ENCODE measurements around the gene XRCC5. TPM values are rescaled to one million over a fixed set of nuclear protein-coding genes. Genes with fewer than 3 reads are reported as not detected.

The XRCC5 gene
- total and polyA plus RNA-seq, 7 experiments from 2014 or later = 168 to 347 (median 231) TPM

DNA sequence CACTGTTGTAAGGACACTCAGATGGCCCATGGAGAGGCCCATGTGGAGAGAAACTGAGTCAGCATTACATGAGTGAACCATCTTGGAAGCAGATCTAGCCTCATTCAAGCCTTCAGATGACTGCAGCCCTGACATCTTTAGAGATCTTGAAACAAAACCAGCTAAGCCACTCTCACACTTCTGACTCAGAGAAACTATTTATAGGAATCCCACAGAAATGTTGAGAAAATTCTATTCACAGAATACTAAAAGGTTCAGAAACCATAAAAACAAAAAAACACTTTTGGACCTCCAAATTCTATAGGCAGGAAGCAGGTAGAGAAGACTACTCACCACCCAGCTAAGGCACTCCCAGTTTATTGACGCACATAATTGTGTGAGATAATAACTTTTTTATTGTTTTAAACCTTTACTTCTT is 18.8 kb upstream of the XRCC5 start:
- ChIA-PET POLR2A (interaction anchor here (2.6 kb wide), 1 partner anchor 19 kb away, joined by 16 read pairs; the partner anchor contains the start of gene XRCC5), CTCF (no interaction called here)
- Histone ChIP-seq H3K36me3 (ENCODE audit: control insufficient read depth in 2 of 3, insufficient read depth in 3 of 3, low read length in 3 of 3) (no peaks in the 10 kb centered on the region), H3K4me3 (ENCODE audit: low read length) (no peak overlapping the region), H3K4me1 (ENCODE audit: control insufficient read depth in 2 of 2, insufficient read depth in 2 of 2, low read length in 2 of 2) (peaks cover 3 to 15% of the 10 kb centered on the region in 2 donors), H3K27ac (ENCODE audit: low read depth, low read length) (no peak overlapping the region), H3K9me3 (ENCODE audit: control insufficient read depth in 2 of 3, low read length in 3 of 3) (no peaks in the 10 kb centered on the region), H3K27me3 (ENCODE audit: control insufficient read depth in 2 of 2, insufficient read depth in 2 of 2, low read length in 2 of 2) (no peaks in the 10 kb centered on the region)
- H3K27me3 Mint-ChIP-seq = no peaks in the 10 kb centered on the region
- ATAC-seq = no peak
- H3K36me3 Mint-ChIP-seq = peaks cover 5 to 18% (median 13%) of the 10 kb centered on the region in 5 donors
- peaks cover 18 to 45% (median 38%) of the 10 kb centered on the region in 7 donors for H3K4me1 Mint-ChIP-seq
- H3K9me3 Mint-ChIP-seq = no peaks in the 10 kb centered on the region
- intact Hi-C loops (cut with micrococcal nuclease) = no loop called here
- peak overlapping the region in 3 of 9 donors; percentile 4 to 69 (median 6) for H3K27ac Mint-ChIP-seq
- no peak for DNase-seq
- H3K4me3 Mint-ChIP-seq = no peak overlapping the region

DNA sequence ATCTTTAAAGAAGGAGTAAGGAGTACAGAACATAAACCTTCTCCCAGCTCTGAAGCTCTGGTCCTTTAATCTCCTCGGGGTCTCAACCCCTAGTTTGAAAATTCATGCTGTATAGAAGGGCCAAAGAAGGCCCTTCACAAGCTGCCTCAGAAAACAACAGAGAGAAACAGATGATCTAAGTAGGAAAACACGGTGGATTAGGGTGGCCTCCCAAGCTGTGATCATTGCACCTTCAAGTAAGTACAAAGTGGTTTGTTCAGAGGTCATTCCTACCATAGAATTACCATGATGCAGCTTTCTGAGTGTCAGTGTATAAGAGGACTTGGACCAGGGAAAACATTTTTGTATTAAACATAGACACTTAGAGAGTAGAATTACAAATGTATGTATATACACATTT is 16.5 kb upstream of the XRCC5 start:
- DNase-seq (no peak), ATAC-seq (no peak)
- no peaks in the 10 kb centered on the region for H3K4me1 ChIP-seq (ENCODE audit: control insufficient read depth in 2 of 2, insufficient read depth in 2 of 2, low read length in 2 of 2)
- Mint-ChIP-seq H3K36me3 (peaks cover 10 to 26% (median 13%) of the 10 kb centered on the region in 5 donors), H3K9me3 (no peaks in the 10 kb centered on the region), H3K4me1 (peaks cover 12 to 31% (median 23%) of the 10 kb centered on the region in 7 donors), H3K27me3 (no peaks in the 10 kb centered on the region), H3K27ac (peak overlapping the region in 1 of 9 donors; percentile 10), H3K4me3 (peak overlapping the region in 1 of 10 donors; percentile 12)
- no peak overlapping the region for H3K4me3 ChIP-seq (ENCODE audit: low read length)
- no peaks in the 10 kb centered on the region for H3K9me3 ChIP-seq (ENCODE audit: control insufficient read depth in 2 of 3, low read length in 3 of 3)
- no peaks in the 10 kb centered on the region for H3K27me3 ChIP-seq (ENCODE audit: control insufficient read depth in 2 of 2, insufficient read depth in 2 of 2, low read length in 2 of 2)
- CTCF ChIA-PET = interaction anchor here (0.6 to 1.3 kb wide), 4 partner anchors 18 to 76 kb away, joined by 3 to 4 read pairs (median 4); no protein-coding TSS in a partner anchor
- POLR2A ChIA-PET = interaction anchor here (0.9 to 1.4 kb wide), 2 partner anchors 9 to 16 kb away, joined by 3 to 4 read pairs; no protein-coding TSS in a partner anchor
- intact Hi-C loops (cut with micrococcal nuclease) = no loop called here
- H3K36me3 ChIP-seq (ENCODE audit: control insufficient read depth in 2 of 3, insufficient read depth in 3 of 3, low read length in 3 of 3) = no peaks in the 10 kb centered on the region
- no peak overlapping the region for H3K27ac ChIP-seq (ENCODE audit: low read depth, low read length)

DNA sequence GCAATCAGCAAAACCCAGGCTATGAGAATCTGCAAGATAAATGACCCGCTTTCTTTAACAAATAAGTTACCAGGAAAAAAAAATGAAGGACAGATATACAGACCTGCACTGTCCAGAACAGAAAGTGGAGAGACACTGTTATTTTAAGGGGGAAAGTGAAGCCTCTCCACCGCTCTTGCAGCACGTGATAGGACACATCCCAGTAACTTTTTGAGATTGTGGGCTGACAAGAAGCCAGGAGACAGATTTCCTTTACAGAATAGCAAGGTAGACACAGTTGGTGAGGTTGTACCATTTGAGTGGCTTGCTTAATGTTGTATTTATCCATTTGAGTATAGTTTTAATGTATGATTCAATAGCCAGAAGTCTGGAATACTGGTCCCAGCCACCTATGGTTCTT is 14.4 kb upstream of the XRCC5 start:
- Mint-ChIP-seq H3K4me3 (no peak overlapping the region), H3K9me3 (no peaks in the 10 kb centered on the region), H3K27ac (no peak overlapping the region), H3K27me3 (no peaks in the 10 kb centered on the region), H3K4me1 (peaks cover 7 to 25% (median 16%) of the 10 kb centered on the region in 7 donors), H3K36me3 (peaks cover 5 to 21% (median 9%) of the 10 kb centered on the region in 5 donors)
- Histone ChIP-seq H3K36me3 (ENCODE audit: control insufficient read depth in 2 of 3, insufficient read depth in 3 of 3, low read length in 3 of 3) (peaks cover 0 to 3% (median 0%) of the 10 kb centered on the region in 3 experiments), H3K27me3 (ENCODE audit: control insufficient read depth in 2 of 2, insufficient read depth in 2 of 2, low read length in 2 of 2) (no peaks in the 10 kb centered on the region), H3K9me3 (ENCODE audit: control insufficient read depth in 2 of 3, low read length in 3 of 3) (no peaks in the 10 kb centered on the region), H3K4me1 (ENCODE audit: control insufficient read depth in 2 of 2, insufficient read depth in 2 of 2, low read length in 2 of 2) (no peaks in the 10 kb centered on the region), H3K4me3 (ENCODE audit: low read length) (no peak overlapping the region), H3K27ac (ENCODE audit: low read depth, low read length) (no peak overlapping the region)
- ChIA-PET CTCF (no interaction called here), POLR2A (interaction anchor here (1.0 to 1.6 kb wide), 2 partner anchors 10 to 14 kb away, joined by 3 to 4 read pairs; partner anchors contain the start of gene XRCC5)
- DNase-seq (no peak), ATAC-seq (no peak)
- intact Hi-C loops (cut with micrococcal nuclease) = no loop called here

DNA sequence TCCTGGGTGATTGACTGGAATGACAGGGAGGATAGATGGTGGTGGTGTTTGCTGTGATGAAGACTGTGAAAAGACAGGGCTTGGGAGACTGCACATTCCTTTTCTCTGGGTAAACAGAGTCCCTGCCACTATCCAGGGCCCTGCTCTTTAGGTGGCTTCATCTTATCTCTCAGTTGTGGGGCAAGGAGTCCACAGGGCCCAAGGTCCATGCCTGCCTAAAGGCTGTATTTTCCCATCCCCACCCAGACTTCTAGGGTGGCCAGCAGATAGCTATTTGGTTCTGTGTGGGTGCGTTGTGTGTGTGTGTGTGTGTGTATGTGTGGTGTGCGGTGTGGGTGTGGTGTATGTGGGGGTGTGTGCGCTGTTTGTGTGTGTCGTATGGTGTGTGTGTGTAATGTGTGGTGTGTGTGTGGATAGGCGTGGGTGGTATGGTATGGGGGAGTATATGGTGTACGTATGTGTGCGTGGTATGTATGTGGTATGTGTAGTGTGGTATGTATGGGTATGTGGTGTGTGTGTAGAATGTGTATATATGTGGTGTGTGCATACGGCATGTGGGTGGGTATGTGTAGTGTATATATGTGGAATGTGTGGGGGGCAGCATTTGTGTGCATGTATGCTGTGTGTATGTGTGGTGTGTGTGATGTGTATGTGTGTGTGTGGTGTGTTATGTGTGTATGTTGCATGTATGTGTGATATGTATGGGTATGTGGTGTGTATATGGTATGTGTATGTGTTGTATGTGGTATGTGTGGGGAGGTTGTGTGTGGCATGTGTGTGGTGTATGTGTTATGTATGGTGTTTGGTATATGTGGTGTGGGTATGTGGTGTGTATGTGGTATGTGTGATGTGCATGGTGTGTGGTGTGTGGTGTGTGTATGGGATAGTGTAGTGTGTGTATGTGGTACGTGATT is 10.5 kb upstream of the XRCC5 start:
- Histone ChIP-seq H3K4me1 (ENCODE audit: control insufficient read depth in 2 of 2, insufficient read depth in 2 of 2, low read length in 2 of 2) (no peaks in the 10 kb centered on the region), H3K27me3 (ENCODE audit: control insufficient read depth in 2 of 2, insufficient read depth in 2 of 2, low read length in 2 of 2) (no peaks in the 10 kb centered on the region), H3K9me3 (ENCODE audit: control insufficient read depth in 2 of 3, low read length in 3 of 3) (no peaks in the 10 kb centered on the region), H3K4me3 (ENCODE audit: low read length) (no peak overlapping the region), H3K36me3 (ENCODE audit: control insufficient read depth in 2 of 3, insufficient read depth in 3 of 3, low read length in 3 of 3) (peaks cover 0 to 18% (median 4%) of the 10 kb centered on the region in 3 experiments), H3K27ac (ENCODE audit: low read depth, low read length) (no peak overlapping the region)
- Mint-ChIP-seq H3K27ac (no peak overlapping the region), H3K27me3 (no peaks in the 10 kb centered on the region), H3K36me3 (peaks cover 13 to 29% (median 20%) of the 10 kb centered on the region in 5 donors), H3K4me3 (no peak overlapping the region), H3K4me1 (peaks cover 0 to 5% (median 3%) of the 10 kb centered on the region in 7 donors), H3K9me3 (no peaks in the 10 kb centered on the region)
- ChIA-PET CTCF (no interaction called here), POLR2A (no interaction called here)
- intact Hi-C loops (cut with micrococcal nuclease) = no loop called here
- DNase-seq (no peak), ATAC-seq (peak; percentile 18)

DNA sequence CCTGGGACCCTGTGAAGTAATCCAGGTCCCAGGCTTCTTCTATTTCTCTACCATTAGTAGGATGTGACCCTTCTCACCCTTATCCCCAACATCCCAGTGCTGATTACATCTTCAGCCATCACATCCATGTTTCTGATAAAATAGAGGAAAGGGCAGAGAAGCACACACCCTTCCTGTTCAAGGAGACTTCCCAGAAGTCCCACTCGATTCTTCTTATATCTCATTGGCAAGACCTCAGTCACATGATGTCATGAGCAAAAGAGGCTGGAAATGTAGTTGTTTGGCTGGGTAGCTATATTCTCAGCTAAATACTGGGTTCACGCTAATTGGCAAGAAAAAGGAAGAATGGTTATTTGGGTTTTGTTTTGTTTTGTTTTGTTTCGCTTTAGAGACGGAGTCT is 8.0 kb upstream of the XRCC5 start:
- H3K4me1 ChIP-seq (ENCODE audit: control insufficient read depth in 2 of 2, insufficient read depth in 2 of 2, low read length in 2 of 2) = no peaks in the 10 kb centered on the region
- H3K27ac Mint-ChIP-seq = no peak overlapping the region
- H3K4me3 ChIP-seq (ENCODE audit: low read length) = no peak overlapping the region
- peaks cover 8 to 23% (median 15%) of the 10 kb centered on the region in 5 donors for H3K36me3 Mint-ChIP-seq
- peaks cover 0 to 11% (median 0%) of the 10 kb centered on the region in 7 donors for H3K4me1 Mint-ChIP-seq
- no peaks in the 10 kb centered on the region for H3K27me3 Mint-ChIP-seq
- intact Hi-C loops (cut with micrococcal nuclease) = no loop called here
- CTCF ChIA-PET = interaction anchor here (0.6 kb wide), 1 partner anchor 320 kb away, joined by 3 read pairs; no protein-coding TSS in a partner anchor
- DNase-seq = no peak
- H3K9me3 Mint-ChIP-seq = no peaks in the 10 kb centered on the region
- H3K36me3 ChIP-seq (ENCODE audit: control insufficient read depth in 2 of 3, insufficient read depth in 3 of 3, low read length in 3 of 3) = peaks cover 0 to 18% (median 4%) of the 10 kb centered on the region in 3 experiments
- no peaks in the 10 kb centered on the region for H3K9me3 ChIP-seq (ENCODE audit: control insufficient read depth in 2 of 3, low read length in 3 of 3)
- no peak overlapping the region for H3K27ac ChIP-seq (ENCODE audit: low read depth, low read length)
- ATAC-seq = no peak
- no peak overlapping the region for H3K4me3 Mint-ChIP-seq
- POLR2A ChIA-PET = interaction anchor here (1.4 kb wide), 1 partner anchor 18 kb away, joined by 4 read pairs; no protein-coding TSS in a partner anchor
- no peaks in the 10 kb centered on the region for H3K27me3 ChIP-seq (ENCODE audit: control insufficient read depth in 2 of 2, insufficient read depth in 2 of 2, low read length in 2 of 2)

DNA sequence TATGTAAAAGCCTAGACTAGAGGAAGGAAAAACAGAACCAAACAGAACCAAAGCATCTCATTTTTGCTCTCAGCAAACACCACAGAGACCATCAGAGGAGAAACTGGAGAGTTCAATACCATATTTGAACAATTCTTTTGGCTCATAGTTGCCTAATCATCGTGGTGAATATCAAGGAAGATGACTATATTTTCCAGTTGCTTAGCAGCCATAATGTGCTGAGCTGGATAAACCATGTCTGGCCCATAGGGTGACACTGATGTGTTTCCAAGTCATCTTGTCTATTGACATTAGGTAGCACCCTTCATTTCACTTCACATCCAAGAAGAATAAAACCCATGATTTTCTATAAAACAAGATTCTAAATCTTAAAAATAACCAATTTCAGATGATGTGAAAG is 5.9 kb upstream of the XRCC5 start:
- ATAC-seq = no peak
- Histone ChIP-seq H3K36me3 (ENCODE audit: control insufficient read depth in 2 of 3, insufficient read depth in 3 of 3, low read length in 3 of 3) (peaks cover 0 to 18% (median 4%) of the 10 kb centered on the region in 3 experiments), H3K9me3 (ENCODE audit: control insufficient read depth in 2 of 3, low read length in 3 of 3) (no peaks in the 10 kb centered on the region), H3K4me3 (ENCODE audit: low read length) (no peak overlapping the region), H3K27ac (ENCODE audit: low read depth, low read length) (no peak overlapping the region), H3K27me3 (ENCODE audit: control insufficient read depth in 2 of 2, insufficient read depth in 2 of 2, low read length in 2 of 2) (no peaks in the 10 kb centered on the region), H3K4me1 (ENCODE audit: control insufficient read depth in 2 of 2, insufficient read depth in 2 of 2, low read length in 2 of 2) (no peaks in the 10 kb centered on the region)
- peaks cover 0 to 14% (median 0%) of the 10 kb centered on the region in 7 donors for H3K4me1 Mint-ChIP-seq
- no peak for DNase-seq
- H3K27me3 Mint-ChIP-seq = no peaks in the 10 kb centered on the region
- peaks cover 8 to 21% (median 15%) of the 10 kb centered on the region in 5 donors for H3K36me3 Mint-ChIP-seq
- intact Hi-C loops (cut with micrococcal nuclease) = no loop called here
- H3K27ac Mint-ChIP-seq = no peak overlapping the region
- H3K9me3 Mint-ChIP-seq = no peaks in the 10 kb centered on the region
- H3K4me3 Mint-ChIP-seq = no peak overlapping the region
- CTCF ChIA-PET = interaction anchor here (0.6 kb wide), 1 partner anchor 47 kb away, joined by 3 read pairs; no protein-coding TSS in a partner anchor
- POLR2A ChIA-PET = interaction anchor here (0.6 to 1.7 kb wide), 5 partner anchors 15 to 712 kb away, joined by 3 to 6 read pairs (median 4); partner anchors contain the start of genes PECR and TMEM169
